GM19193 (cell line): ENCODE data around the gene RTCA.

ENCODE experiments used
- POLR2A ChIP-seq: IDR thresholded peaks from 4 replicates; pipeline ENCODE4 v1.6.1; 2011; ENCODE audit not compliant: insufficient read depth, insufficient read length; ENCODE audit errors: extremely low read depth

RTCA gene

GRCh38 chr1:100299521-100300222 is 33.7 kb downstream of the RTCA start:
- no peak for TF ChIP-seq POLR2A

DNA sequence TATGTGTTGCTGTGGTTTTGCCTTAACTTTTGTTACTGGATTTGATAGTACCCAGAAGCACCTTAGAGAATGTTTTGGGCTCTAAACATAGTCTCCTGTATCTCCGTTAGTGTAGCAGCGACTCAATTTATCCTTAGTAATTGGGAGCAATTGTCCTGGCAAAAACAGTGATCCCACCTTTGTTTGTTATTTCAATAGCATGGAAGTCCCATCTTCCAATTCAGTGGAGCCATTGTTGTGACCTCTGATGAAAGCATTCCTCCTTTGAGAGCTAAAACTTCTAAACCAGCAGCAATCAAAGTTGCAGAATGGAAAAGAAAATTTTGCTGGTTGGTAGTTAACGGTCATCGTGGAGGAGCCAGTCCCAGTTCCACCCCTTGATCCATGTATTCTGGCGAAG is 34.7 kb downstream of the RTCA start:
- no peak for TF ChIP-seq POLR2A

- TF ChIP-seq POLR2A, result no peak
Observed at GRCh38 chr1:100302739-100303138, 36.7 kb downstream of the RTCA start.

DNA sequence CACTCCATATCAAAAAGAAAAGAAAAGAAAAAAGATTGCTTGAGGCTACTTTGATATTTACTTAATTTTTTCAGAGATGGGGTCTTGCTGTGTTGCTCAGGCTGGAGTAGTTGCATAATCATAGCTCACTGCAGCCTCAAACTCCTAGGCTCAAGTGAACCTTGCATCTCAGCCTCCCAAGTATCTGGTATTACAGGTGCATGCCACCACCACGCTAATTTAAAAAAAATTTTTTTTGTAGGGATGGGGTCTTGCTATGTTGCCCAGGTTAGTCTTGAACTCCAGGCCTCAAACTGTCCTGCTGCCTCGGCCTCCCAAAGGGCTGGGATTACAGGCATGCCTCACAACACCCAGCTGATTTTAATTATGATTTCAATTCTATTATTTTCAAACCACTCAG is 38.2 kb downstream of the RTCA start:
- TF ChIP-seq POLR2A, result no peak

GRCh38 chr1:100304921-100305320 is 38.9 kb downstream of the RTCA start:
- TF ChIP-seq POLR2A, result no peak

GRCh38 chr1:100305954-100306353 is 39.9 kb downstream of the RTCA start:
- no peak for TF ChIP-seq POLR2A

- no peak for TF ChIP-seq POLR2A
Observed at GRCh38 chr1:100306735-100307313, 40.8 kb downstream of the RTCA start.

DNA sequence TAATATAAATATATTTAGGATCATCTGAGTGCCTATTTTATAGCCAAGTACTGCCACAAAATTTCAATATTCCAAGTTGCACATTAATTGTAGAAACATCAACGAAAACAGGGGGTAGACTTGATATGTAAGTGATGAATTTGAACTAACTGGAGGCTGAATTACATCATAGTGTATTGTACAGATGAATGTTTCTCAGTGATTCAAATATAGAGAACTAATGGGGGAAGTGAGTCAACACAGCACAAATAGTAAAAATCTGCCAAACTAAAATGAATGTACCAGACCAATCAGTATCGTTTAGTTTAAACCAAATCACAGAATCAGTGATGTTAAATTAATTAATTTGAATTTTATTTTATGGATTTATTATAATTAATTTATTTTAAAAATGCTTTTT is 42.8 kb downstream of the RTCA start:
- no peak for TF ChIP-seq POLR2A

- no peak for TF ChIP-seq POLR2A
Observed at GRCh38 chr1:100309863-100310262, 43.8 kb downstream of the RTCA start.

DNA sequence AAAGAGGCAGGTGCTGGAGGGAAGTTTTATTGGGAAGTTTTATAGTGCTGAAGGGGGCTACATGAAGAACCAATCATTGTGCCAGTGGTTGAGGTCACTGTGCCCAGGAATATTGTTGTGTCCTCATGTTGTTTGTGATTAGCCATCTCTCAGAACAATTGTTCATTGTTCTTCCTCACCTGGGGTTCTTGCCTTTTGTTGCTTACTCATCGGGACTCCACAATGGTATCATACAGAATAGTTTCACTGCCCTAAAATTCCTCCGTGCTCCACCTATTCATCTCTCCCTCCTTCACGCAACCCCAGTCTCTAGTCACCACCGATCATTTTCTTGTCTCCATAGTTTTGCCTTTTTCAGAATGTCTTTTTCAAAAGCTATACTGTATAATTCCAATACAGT is 47.4 kb downstream of the RTCA start:
- no peak for TF ChIP-seq POLR2A

- no peak for TF ChIP-seq POLR2A
Observed at GRCh38 chr1:100316622-100317021, 50.6 kb downstream of the RTCA start.

DNA sequence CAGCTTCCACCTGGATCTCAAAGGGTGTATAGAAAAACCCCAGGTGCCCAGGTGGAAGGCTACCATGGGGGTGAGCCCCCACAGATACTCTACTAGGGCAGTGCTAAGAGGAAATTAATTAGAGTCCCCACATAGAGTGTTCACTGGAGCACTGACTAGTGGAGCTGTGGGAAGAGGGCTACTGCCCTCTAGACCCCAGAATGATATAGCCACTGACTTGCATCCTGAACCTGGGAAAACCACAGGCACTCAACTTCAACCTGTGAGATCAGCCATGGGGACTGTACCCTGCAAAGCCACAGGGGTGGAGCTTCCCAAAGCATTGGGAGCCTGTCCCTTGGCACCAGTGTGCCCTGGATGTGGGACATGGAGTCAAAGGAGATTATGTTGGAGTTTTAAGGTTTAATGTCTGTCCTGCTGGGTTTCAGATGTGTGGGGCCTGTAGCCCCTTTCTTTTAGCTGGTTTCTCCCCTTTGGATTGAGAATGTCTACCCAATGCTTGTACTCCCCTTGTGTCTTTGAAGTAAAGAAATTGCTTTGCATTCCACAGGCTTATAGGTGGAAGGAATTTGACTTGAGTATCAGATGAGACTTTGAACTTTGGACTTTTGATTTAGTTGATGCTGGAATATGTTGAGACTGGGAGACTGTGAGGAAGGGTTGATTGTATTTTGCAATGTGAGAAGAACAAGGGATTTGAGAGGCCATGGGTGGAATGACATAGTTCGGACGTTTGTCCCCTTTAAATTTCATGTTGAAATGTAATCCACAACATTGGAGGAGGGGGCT is 54.5 kb downstream of the RTCA start:
- TF ChIP-seq POLR2A, result no peak

DNA sequence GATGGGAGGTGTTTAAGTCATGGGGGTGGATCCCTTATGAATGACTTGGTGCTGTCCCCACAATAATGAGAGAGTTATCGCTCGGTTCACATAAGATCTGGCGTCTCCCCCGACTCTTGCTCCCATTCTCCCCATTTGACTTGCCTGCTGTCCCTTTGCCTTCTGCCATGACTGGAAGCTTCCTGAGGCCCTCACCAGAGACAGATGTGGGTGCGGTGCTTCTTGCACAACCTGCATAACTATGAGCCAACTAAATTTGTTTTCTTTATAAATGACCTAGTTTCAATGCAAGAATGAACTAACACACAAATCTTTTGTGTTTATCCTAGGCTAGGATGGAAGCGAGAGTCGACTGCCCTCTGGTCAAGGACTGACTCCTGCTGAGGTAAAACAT is 55.1 kb downstream of the RTCA start:
- TF ChIP-seq POLR2A, result no peak

- no peak for TF ChIP-seq POLR2A
Observed at GRCh38 chr1:100321506-100321905, 55.5 kb downstream of the RTCA start.

GRCh38 chr1:100322436-100323211 is 56.6 kb downstream of the RTCA start:
- no peak for TF ChIP-seq POLR2A
